Gastrocnemius medialis (tissue), 4 donors: ENCODE data around the gene CEP70. TPM values are rescaled to one million over a fixed set of nuclear protein-coding genes. Genes with fewer than 3 reads are reported as not detected.
A peak's percentile ranks its signal among the peaks of the same experiment; 100 is the strongest.

Experiments
- ATAC-seq, 2 donors: fragments of 150-250 bp; one replicate each; pipeline ENCODE4 v1.9.1; 2016
- DNase-seq, 2 donors: peaks; one replicate each; pipeline ENCODE4 v3.0.0-alpha.2; 2019
- H3K27ac ChIP-seq, 4 donors: fragments of 200-600 bp; sonication (generic); 1 replicate in 1 of 4; 2 replicates in 3 of 4; pipeline ENCODE4 v1.5.1; 2016 to 2018; ENCODE audit warnings: mild to moderate bottlenecking in 2 of 4, moderate library complexity in 1 of 4
- H3K27me3 ChIP-seq, 3 donors: fragments of 200-600 bp; sonication (generic) in 2 of 3; 1 replicate in 1 of 3; 2 replicates in 2 of 3; pipeline versions ENCODE4 v1.5.1 to v1.6.0; 2016 to 2019; ENCODE audit warnings: mild to moderate bottlenecking in 1 of 3, moderate library complexity in 1 of 3
- H3K36me3 ChIP-seq, 2 donors: fragments of 200-600 bp; sonication (generic) in 1 of 2; one replicate each; pipeline ENCODE4 v1.5.1; 2017 to 2018
- H3K4me1 ChIP-seq, 2 donors: fragments of 200-600 bp; sonication (generic) in 1 of 2; one replicate each; pipeline ENCODE4 v1.5.1; 2016 to 2017; ENCODE audit warnings: mild to moderate bottlenecking in 2 of 2
- H3K4me3 ChIP-seq, 4 donors: fragments of 200-600 bp; sonication (generic) in 3 of 4; 1 replicate in 1 of 4; 2 replicates in 3 of 4; pipeline ENCODE4 v1.5.1; 2016 to 2019; ENCODE audit warnings: mild to moderate bottlenecking in 2 of 4
- H3K9me3 ChIP-seq, 3 donors: fragments of 200-600 bp; sonication (generic) in 2 of 3; 1 replicate in 1 of 3; 2 replicates in 2 of 3; pipeline ENCODE4 v1.5.1; 2016 to 2019
- POLR2A ChIP-seq, 2 donors: fragments of 450-650 bp; IDR thresholded peaks; one replicate each; pipeline ENCODE4 v1.6.1; 2017; ENCODE audit warnings: antibody characterized with exemption in 2 of 2, mild to moderate bottlenecking in 2 of 2, moderate library complexity in 2 of 2
- in situ Hi-C, 4 donors: fragments of 200-750 bp; cut with MboI; loops; one replicate each; pipeline versions ENCODE4 v1.15.0 to v1.8.0; 2017; ENCODE audit warnings: low sequenced_read_pairs in 4 of 4
- intact Hi-C: fragments of 100-400 bp; cut with DNase I; formaldehyde crosslinking; loops from one replicate; pipeline ENCODE4 v1.15.1; 2023; ENCODE audit warnings: low total_unique reads
- total RNA-seq, 4 donors: library from RNA; depleted of rRNA; stranded (reverse); fragments of >200 nt; gene quantifications; one replicate each; pipeline versions ENCODE4 v1.1.0 to v1.2.3, GENCODE V29; 2016
- TF ChIP-seq, protein P1 (sequence below), 5 experiments: fragments of 450-650 bp in 3 of 5; fragments of 200-600 bp in 2 of 5; sonication (generic) in 2 of 5; IDR thresholded peaks in 4 of 5; conservative IDR thresholded peaks in 1 of 5; 1 replicate in 4 of 5; 2 replicates in 1 of 5; pipeline ENCODE4 v1.5.1; 2016 to 2019; ENCODE audit warnings: antibody characterized with exemption in 5 of 5, mild to moderate bottlenecking in 3 of 5, moderate library complexity in 3 of 5

The CEP70 gene
- total RNA-seq, 4 donors from 2014 or later = 9.8 to 17.4 (median 12.3) TPM

GRCh38 chr3:138479438-138479863 lies 114.6 kb downstream of the CEP70 start:
- intact Hi-C loops (no loop called here), in situ Hi-C loops (no loop called here)
- DNase-seq (no peak), ATAC-seq (peak in 1 of 2 donors; percentile 46)
- Histone ChIP-seq H3K27ac (no peak overlapping the region), H3K27me3 (no peaks in the 10 kb centered on the region), H3K4me1 (peaks cover 5 to 14% of the 10 kb centered on the region in 2 donors), H3K4me3 (no peak overlapping the region), H3K36me3 (no peaks in the 10 kb centered on the region), H3K9me3 (no peaks in the 10 kb centered on the region)
- TF ChIP-seq, protein P1, sequence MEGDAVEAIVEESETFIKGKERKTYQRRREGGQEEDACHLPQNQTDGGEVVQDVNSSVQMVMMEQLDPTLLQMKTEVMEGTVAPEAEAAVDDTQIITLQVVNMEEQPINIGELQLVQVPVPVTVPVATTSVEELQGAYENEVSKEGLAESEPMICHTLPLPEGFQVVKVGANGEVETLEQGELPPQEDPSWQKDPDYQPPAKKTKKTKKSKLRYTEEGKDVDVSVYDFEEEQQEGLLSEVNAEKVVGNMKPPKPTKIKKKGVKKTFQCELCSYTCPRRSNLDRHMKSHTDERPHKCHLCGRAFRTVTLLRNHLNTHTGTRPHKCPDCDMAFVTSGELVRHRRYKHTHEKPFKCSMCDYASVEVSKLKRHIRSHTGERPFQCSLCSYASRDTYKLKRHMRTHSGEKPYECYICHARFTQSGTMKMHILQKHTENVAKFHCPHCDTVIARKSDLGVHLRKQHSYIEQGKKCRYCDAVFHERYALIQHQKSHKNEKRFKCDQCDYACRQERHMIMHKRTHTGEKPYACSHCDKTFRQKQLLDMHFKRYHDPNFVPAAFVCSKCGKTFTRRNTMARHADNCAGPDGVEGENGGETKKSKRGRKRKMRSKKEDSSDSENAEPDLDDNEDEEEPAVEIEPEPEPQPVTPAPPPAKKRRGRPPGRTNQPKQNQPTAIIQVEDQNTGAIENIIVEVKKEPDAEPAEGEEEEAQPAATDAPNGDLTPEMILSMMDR (IDR thresholded peaks at IDR 0.05 in 4 of 5, conservative IDR thresholded peaks at IDR 0.05 in 1 of 5) = peak in 4 of 5 experiments; percentile 24 to 63 (median 28)
- no peak for TF ChIP-seq POLR2A (IDR thresholded peaks at IDR 0.05)

DNA sequence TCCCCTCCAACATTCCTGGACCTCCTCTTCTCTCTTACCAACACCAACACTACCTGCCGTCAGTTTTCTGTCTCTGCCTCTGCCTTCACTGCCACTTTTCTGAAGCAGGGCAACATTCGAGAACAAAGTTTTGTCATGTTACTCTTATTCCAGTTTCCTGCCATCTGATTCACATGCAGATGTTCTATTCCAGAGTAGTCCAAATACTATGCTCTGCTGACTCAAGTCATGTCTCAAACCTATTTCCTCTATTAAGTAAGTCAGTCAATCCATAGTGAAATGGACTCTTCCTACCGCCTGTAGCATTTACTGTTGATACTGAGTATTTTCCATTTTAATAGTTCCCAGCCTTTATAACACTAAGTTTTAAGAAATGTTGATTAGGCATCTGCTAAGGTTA lies 116.3 kb downstream of the CEP70 start:
- TF ChIP-seq, protein P1 (IDR thresholded peaks at IDR 0.05 in 4 of 5, conservative IDR thresholded peaks at IDR 0.05 in 1 of 5) = no peak
- no peak for TF ChIP-seq POLR2A (IDR thresholded peaks at IDR 0.05)
- DNase-seq (no peak), ATAC-seq (no peak)
- in situ Hi-C loops = no loop called here
- intact Hi-C loops = no loop called here
- no peaks in the 10 kb centered on the region for H3K9me3 ChIP-seq
- H3K4me3 ChIP-seq = no peak overlapping the region
- no peaks in the 10 kb centered on the region for H3K27me3 ChIP-seq
- no peaks in the 10 kb centered on the region for H3K36me3 ChIP-seq
- H3K4me1 ChIP-seq = peaks cover 5 to 18% of the 10 kb centered on the region in 2 donors
- H3K27ac ChIP-seq = no peak overlapping the region

GRCh38 chr3:138477120-138477519 lies 116.9 kb downstream of the CEP70 start:
- H3K27me3 ChIP-seq = no peaks in the 10 kb centered on the region
- no peak for ATAC-seq
- intact Hi-C loops (no loop called here), in situ Hi-C loops (no loop called here)
- TF ChIP-seq, protein P1 (IDR thresholded peaks at IDR 0.05 in 4 of 5, conservative IDR thresholded peaks at IDR 0.05 in 1 of 5) = no peak
- TF ChIP-seq POLR2A (IDR thresholded peaks at IDR 0.05) = no peak
- no peaks in the 10 kb centered on the region for H3K36me3 ChIP-seq
- H3K4me1 ChIP-seq = peaks cover 5 to 18% of the 10 kb centered on the region in 2 donors
- no peak for DNase-seq
- no peaks in the 10 kb centered on the region for H3K9me3 ChIP-seq
- H3K27ac ChIP-seq = peak overlapping the region in 1 of 4 donors; percentile 33
- no peak overlapping the region for H3K4me3 ChIP-seq

GRCh38 chr3:138476526-138476925 lies 117.5 kb downstream of the CEP70 start:
- TF ChIP-seq, protein P1 (IDR thresholded peaks at IDR 0.05 in 4 of 5, conservative IDR thresholded peaks at IDR 0.05 in 1 of 5) = no peak
- TF ChIP-seq POLR2A (IDR thresholded peaks at IDR 0.05) = no peak
- Histone ChIP-seq H3K27ac (peak overlapping the region in 1 of 4 donors; percentile 33), H3K36me3 (no peaks in the 10 kb centered on the region), H3K4me1 (peaks cover 5 to 18% of the 10 kb centered on the region in 2 donors), H3K9me3 (no peaks in the 10 kb centered on the region), H3K27me3 (no peaks in the 10 kb centered on the region), H3K4me3 (no peak overlapping the region)
- intact Hi-C loops (no loop called here), in situ Hi-C loops (no loop called here)
- ATAC-seq = no peak
- DNase-seq = no peak

- ATAC-seq (peak; percentile 26 to 55), DNase-seq (no peak)
- in situ Hi-C loops = no loop called here
- no peaks in the 10 kb centered on the region for H3K27me3 ChIP-seq
- no peaks in the 10 kb centered on the region for H3K9me3 ChIP-seq
- intact Hi-C loops = no loop called here
- H3K4me1 ChIP-seq = peaks cover 11 to 32% of the 10 kb centered on the region in 2 donors
- peak overlapping the region in 1 of 4 donors; percentile 8 for H3K27ac ChIP-seq
- TF ChIP-seq POLR2A (IDR thresholded peaks at IDR 0.05) = no peak
- TF ChIP-seq, protein P1 (IDR thresholded peaks at IDR 0.05 in 4 of 5, conservative IDR thresholded peaks at IDR 0.05 in 1 of 5) = no peak
- H3K36me3 ChIP-seq = no peaks in the 10 kb centered on the region
- no peak overlapping the region for H3K4me3 ChIP-seq
Observed at GRCh38 chr3:138474163-138474562, 119.9 kb downstream of the CEP70 start.
